ENCODE measurements around the gene KRT5.
"Not testable (repeated sequence)": the region's sequence is repeated elsewhere in the genome, so short reads cannot be mapped to it uniquely, and the experiment has no call there.

Gene KRT5

GRCh38 chr12:52494518-52494917 lies 25.7 kb downstream of the KRT5 start:
- H3K36me3 ChIP-seq (ENCODE audit: insufficient read depth, low read length) = no peaks in the 10 kb centered on the region
- H3K79me2 ChIP-seq (ENCODE audit: insufficient read depth, low read length) = no peaks in the 10 kb centered on the region
- no peaks in the 10 kb centered on the region for H3K27me3 ChIP-seq (ENCODE audit: insufficient read depth, low read length, poor library complexity, severe bottlenecking)
- no peak overlapping the region for H3K4me3 ChIP-seq (ENCODE audit: low read length, poor library complexity, severe bottlenecking)
- no peak overlapping the region for H3K4me2 ChIP-seq (ENCODE audit: low read depth, low read length, poor library complexity, severe bottlenecking)
- no peaks in the 10 kb centered on the region for H3K9me3 ChIP-seq (ENCODE audit: insufficient read depth, low read depth, low read length)
- H3K9ac ChIP-seq (ENCODE audit: low read depth, low read length, poor library complexity, severe bottlenecking) = no peak overlapping the region
- H4K20me1 ChIP-seq (ENCODE audit: insufficient read depth, low read length, poor library complexity, severe bottlenecking) = no peaks in the 10 kb centered on the region
- TF ChIP-seq EZH2phosphoT487 (IDR thresholded peaks at IDR 0.05; ENCODE audit: borderline replicate concordance) = no peak
- TF ChIP-seq CTCF (conservative IDR thresholded peaks at IDR 0.05; ENCODE audit: low read length) = no peak
- H3K9me2 ChIP-seq (replicated peaks; ENCODE audit: low read depth, low read length) = no peaks in the 10 kb centered on the region
- no peaks in the 10 kb centered on the region for H3F3A ChIP-seq (ENCODE audit: low read depth)
- H3K4me1 ChIP-seq (ENCODE audit: insufficient read depth, low read length, poor library complexity, severe bottlenecking) = no peaks in the 10 kb centered on the region
- H2AFZ ChIP-seq (ENCODE audit: low read length) = no peak overlapping the region

GRCh38 chr12:52494100-52494499 lies 26.1 kb downstream of the KRT5 start:
- Histone ChIP-seq H3K9me2 (replicated peaks; ENCODE audit: low read depth, low read length) (no peaks in the 10 kb centered on the region), H3K4me3 (ENCODE audit: low read length, poor library complexity, severe bottlenecking) (no peak overlapping the region), H3K27me3 (ENCODE audit: insufficient read depth, low read length, poor library complexity, severe bottlenecking) (no peaks in the 10 kb centered on the region), H3K9ac (ENCODE audit: low read depth, low read length, poor library complexity, severe bottlenecking) (no peak overlapping the region), H3K9me3 (ENCODE audit: insufficient read depth, low read depth, low read length) (no peaks in the 10 kb centered on the region), H4K20me1 (ENCODE audit: insufficient read depth, low read length, poor library complexity, severe bottlenecking) (no peaks in the 10 kb centered on the region), H3F3A (ENCODE audit: low read depth) (no peaks in the 10 kb centered on the region), H2AFZ (ENCODE audit: low read length) (no peak overlapping the region), H3K4me2 (ENCODE audit: low read depth, low read length, poor library complexity, severe bottlenecking) (no peak overlapping the region), H3K36me3 (ENCODE audit: insufficient read depth, low read length) (no peaks in the 10 kb centered on the region), H3K4me1 (ENCODE audit: insufficient read depth, low read length, poor library complexity, severe bottlenecking) (no peaks in the 10 kb centered on the region), H3K79me2 (ENCODE audit: insufficient read depth, low read length) (no peaks in the 10 kb centered on the region)
- TF ChIP-seq CTCF (conservative IDR thresholded peaks at IDR 0.05; ENCODE audit: low read length) (no peak), EZH2phosphoT487 (IDR thresholded peaks at IDR 0.05; ENCODE audit: borderline replicate concordance) (no peak)

- Histone ChIP-seq H3K4me2 (ENCODE audit: low read depth, low read length, poor library complexity, severe bottlenecking) (no peak within 1 kb of the TSS), H3K79me2 (ENCODE audit: insufficient read depth, low read length) (no peaks in the 10 kb centered on the region), H3K4me1 (ENCODE audit: insufficient read depth, low read length, poor library complexity, severe bottlenecking) (no peaks in the 10 kb centered on the region), H2AFZ (ENCODE audit: low read length) (no peak within 1 kb of the TSS), H3K36me3 (ENCODE audit: insufficient read depth, low read length) (no peaks in the 10 kb centered on the region), H3K27me3 (ENCODE audit: insufficient read depth, low read length, poor library complexity, severe bottlenecking) (no peaks in the 10 kb centered on the region), H3K9ac (ENCODE audit: low read depth, low read length, poor library complexity, severe bottlenecking) (no peak within 1 kb of the TSS), H3F3A (ENCODE audit: low read depth) (no peaks in the 10 kb centered on the region), H3K4me3 (ENCODE audit: low read length, poor library complexity, severe bottlenecking) (no peak within 1 kb of the TSS), H4K20me1 (ENCODE audit: insufficient read depth, low read length, poor library complexity, severe bottlenecking) (no peaks in the 10 kb centered on the region), H3K9me2 (replicated peaks; ENCODE audit: low read depth, low read length) (no peaks in the 10 kb centered on the region), H3K9me3 (ENCODE audit: insufficient read depth, low read depth, low read length) (no peaks in the 10 kb centered on the region)
- TF ChIP-seq CTCF (conservative IDR thresholded peaks at IDR 0.05; ENCODE audit: low read length) (no peak), EZH2phosphoT487 (IDR thresholded peaks at IDR 0.05; ENCODE audit: borderline replicate concordance) (no peak)
Observed at GRCh38 chr12:52493172-52493571, 27.0 kb downstream of the KRT5 start, which contains the start of gene KRT6A. Gene KRT6A, minus strand, starts transcription at chr12:52493257. Its CDS starts 69 bp downstream, at chr12:52493188.

- H2AFZ ChIP-seq (ENCODE audit: low read length); H3K36me3 ChIP-seq (ENCODE audit: insufficient read depth, low read length); H3K4me2 ChIP-seq (ENCODE audit: low read depth, low read length, poor library complexity, severe bottlenecking); H3K79me2 ChIP-seq (ENCODE audit: insufficient read depth, low read length); H3K4me3 ChIP-seq (ENCODE audit: low read length, poor library complexity, severe bottlenecking); H3K9ac ChIP-seq (ENCODE audit: low read depth, low read length, poor library complexity, severe bottlenecking); H3K9me2 ChIP-seq (replicated peaks; ENCODE audit: low read depth, low read length); H3F3A ChIP-seq (ENCODE audit: low read depth); H3K4me1 ChIP-seq (ENCODE audit: insufficient read depth, low read length, poor library complexity, severe bottlenecking); H3K9me3 ChIP-seq (ENCODE audit: insufficient read depth, low read depth, low read length); H3K27me3 ChIP-seq (ENCODE audit: insufficient read depth, low read length, poor library complexity, severe bottlenecking); H4K20me1 ChIP-seq (ENCODE audit: insufficient read depth, low read length, poor library complexity, severe bottlenecking): not testable (repeated sequence)
Observed at GRCh38 chr12:52492405-52492804, 27.8 kb downstream of the KRT5 start.

GRCh38 chr12:52491495-52491894 lies 28.7 kb downstream of the KRT5 start:
- H3F3A ChIP-seq (ENCODE audit: low read depth); H3K36me3 ChIP-seq (ENCODE audit: insufficient read depth, low read length); H3K4me1 ChIP-seq (ENCODE audit: insufficient read depth, low read length, poor library complexity, severe bottlenecking); H4K20me1 ChIP-seq (ENCODE audit: insufficient read depth, low read length, poor library complexity, severe bottlenecking); H3K9me2 ChIP-seq (replicated peaks; ENCODE audit: low read depth, low read length); H3K9ac ChIP-seq (ENCODE audit: low read depth, low read length, poor library complexity, severe bottlenecking); H3K4me2 ChIP-seq (ENCODE audit: low read depth, low read length, poor library complexity, severe bottlenecking); H3K27me3 ChIP-seq (ENCODE audit: insufficient read depth, low read length, poor library complexity, severe bottlenecking); H2AFZ ChIP-seq (ENCODE audit: low read length); H3K4me3 ChIP-seq (ENCODE audit: low read length, poor library complexity, severe bottlenecking); H3K9me3 ChIP-seq (ENCODE audit: insufficient read depth, low read depth, low read length); H3K79me2 ChIP-seq (ENCODE audit: insufficient read depth, low read length): not testable (repeated sequence)

Data from Loucy (cell line).